Measurements from ENCODE around the gene PCK1. TPM values are rescaled to one million over a fixed set of nuclear protein-coding genes. Genes with fewer than 3 reads are reported as not detected.

The PCK1 gene
- total RNA-seq, 1 donor from 2014 or later: not detected

DNA sequence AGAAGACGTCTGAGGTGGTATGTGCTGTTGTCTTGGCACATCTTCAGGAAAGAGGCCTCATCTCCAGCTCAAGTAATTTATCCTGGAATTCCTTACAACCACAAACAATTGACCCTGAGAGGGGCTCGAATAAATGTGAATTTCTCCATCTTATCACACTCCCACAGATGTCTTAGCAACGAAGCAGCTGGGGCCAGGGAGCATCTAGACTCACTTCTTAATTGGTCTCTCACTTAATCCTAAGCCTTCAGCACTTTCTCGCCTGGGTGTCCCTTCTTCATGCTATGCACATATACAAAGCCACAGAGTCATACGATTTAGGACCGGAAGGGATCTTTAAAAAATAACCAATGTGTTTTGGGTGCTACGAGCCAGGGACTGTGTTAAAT lies 27.1 kb downstream of the PCK1 start:
- intact Hi-C loops (cut with micrococcal nuclease): no loop called here

DNA sequence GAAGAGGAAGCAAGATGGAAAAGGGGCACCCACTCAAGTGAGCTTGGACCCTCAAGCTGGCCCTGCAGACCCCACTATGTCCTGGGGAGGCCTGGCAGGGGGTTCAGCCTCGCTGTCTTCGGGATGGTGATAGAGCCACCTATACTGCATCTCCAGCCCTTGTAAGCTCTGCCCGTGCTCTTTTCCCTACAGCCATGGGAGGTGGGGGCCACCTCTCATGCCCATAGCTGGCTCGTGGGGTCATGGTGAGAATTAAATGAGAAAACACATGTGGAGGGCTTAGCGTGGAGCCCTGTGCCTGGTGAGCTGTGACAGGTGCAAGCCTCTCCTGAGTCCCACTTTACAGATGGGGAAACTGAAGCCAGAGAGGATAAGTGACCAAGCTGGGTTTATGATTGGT lies 27.7 kb downstream of the PCK1 start:
- intact Hi-C loops (cut with micrococcal nuclease): no loop called here

DNA sequence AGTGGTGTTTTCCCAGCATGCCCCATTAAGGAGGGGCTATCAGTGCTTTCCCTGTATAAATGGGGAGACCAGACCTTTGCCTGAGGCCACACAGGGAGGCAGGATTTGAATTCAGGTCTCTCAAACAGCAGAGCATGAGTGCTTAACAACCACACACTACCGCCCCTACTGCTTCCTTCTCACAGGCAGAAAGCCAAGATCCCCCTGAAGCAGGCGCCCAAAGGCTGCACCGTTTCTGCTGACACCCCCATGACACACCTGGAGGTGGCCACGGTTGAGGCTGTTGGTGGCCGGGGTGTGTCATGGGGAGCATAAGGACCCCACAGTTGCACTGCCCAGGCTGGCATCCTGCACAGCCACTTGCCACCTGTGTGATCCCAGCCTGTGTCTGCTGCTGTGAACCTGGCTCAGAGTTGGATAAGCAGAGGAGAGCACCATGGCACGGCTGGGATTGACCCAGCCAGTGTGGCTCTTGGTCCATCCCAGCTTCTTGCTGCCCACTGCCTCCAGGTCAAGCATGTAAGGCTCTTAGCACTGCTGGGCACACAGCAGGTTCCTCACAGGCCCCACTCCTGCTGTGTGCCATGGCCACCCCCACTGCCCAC lies 28.3 kb downstream of the PCK1 start:
- intact Hi-C loops (cut with micrococcal nuclease): no loop called here

DNA sequence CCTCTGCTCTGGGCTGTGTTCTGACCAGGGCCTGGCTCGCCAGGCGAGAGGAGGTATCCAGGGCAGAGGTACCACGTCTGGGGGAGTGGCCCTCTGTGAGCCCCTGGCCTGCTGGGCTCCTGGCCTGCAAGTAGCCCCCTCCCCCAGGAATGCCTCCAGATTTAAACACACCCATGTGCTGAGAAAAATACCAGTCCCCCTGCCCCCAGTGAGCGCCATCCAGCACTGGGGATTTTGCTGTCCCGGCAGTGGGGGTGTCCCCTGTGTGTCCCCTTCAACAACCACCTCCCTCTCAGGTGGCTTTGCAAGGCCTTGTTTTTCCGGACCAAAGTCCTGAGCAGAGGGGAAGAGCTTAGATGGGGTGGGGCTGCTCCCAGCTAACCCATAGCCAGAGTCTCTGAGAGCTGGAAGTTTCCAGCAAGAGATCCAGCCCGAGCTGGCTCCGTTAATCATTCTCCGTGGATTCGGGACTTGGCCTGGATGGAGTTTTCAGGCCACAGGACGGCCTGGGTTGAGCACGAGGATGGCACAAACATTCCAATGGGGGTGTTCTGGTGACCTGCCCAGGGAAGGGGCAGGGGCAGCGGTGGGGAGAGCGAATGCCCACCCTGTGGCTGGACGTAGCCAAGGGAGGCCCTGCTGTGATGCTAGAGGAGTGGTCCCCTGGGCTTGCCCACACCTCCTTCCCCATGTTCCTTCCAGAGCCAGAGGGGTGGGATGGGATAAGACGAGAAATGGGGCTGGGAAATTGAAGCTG lies 29.0 kb downstream of the PCK1 start:
- intact Hi-C loops (cut with micrococcal nuclease): no loop called here

DNA sequence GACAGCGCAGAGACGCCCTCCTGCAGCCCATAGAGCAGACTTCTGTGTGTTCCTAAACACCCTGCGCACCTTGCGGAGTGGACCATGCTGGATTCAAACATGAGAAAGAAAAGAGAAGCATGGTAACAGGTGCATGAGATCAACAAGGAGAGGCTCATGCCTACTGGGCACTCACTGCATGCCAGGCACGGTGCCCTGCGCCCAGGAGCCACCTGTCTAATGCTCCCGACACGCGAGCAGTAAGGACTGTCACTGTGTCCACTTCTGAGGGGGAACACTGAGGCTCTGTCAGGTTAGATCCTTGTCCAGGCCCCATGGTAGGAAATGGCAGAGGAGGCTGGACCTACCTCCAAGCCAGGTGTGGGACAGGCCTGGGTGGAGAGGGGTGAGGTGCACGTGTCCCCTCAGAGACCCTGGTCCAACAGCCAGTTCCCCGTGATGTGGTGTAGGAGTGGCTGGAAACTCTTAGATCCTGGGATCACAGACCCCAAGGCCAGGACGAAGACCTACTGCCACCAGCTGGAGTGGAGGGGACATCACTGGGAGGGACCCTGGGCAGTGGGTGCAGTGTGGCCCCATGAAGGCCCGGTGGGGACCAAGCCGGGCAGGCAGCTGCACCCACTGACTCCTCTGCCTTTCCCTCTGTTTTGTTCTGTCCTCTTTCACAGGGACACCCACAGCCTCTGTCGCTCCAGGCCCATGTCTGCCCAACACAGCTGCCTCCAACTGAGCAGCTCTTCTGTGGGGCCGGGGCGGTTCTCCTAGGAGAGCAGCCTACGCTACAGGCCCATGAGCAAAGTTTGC lies 29.8 kb downstream of the PCK1 start:
- intact Hi-C loops (cut with micrococcal nuclease): no loop called here

DNA sequence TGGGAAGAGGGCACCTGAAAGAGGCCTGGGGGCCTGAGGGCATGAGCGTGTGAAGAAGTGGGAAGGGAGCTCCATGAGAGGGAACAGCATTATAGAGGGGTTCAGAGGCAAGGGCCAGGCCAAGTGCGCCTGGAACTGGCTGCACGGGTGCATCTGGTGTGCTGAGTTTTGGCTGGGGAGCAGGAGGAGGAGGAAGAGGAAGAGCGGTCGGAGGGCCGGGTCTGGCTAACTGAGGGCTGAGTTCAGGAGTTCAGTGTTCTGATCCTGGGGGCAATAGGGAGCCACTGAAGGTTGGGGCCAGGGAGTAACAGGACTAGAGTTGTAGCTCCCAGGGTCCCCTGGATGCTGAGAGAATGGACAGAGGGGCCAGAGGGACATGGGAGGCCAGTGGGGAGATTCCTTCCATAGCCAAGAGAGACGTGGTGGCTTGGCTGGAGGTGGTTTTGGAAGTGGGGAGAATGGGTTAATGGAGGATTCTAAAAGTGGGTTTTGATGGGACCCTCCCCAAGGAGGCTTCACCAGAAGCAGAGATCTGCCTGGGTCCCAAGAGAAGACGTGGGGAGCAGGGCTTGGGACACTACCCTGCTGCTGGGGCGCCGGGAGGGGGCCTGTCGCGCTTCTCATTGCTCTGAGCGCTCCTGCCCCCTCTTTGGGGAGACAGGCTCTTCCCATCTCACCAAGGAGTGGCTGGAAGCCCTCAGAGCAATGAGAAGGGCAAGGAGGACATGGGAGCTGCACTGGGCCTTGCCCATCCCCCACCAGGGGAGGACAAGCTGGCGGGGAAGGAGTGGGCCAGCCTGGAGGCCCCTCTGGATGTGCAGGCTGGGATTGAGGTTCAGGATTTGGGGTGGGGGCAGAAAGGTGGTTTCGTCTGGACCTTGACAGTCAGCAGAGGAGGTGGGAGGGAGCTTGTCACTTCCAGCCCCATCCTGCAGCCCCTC lies 30.6 kb downstream of the PCK1 start:
- intact Hi-C loops (cut with micrococcal nuclease): no loop called here

DNA sequence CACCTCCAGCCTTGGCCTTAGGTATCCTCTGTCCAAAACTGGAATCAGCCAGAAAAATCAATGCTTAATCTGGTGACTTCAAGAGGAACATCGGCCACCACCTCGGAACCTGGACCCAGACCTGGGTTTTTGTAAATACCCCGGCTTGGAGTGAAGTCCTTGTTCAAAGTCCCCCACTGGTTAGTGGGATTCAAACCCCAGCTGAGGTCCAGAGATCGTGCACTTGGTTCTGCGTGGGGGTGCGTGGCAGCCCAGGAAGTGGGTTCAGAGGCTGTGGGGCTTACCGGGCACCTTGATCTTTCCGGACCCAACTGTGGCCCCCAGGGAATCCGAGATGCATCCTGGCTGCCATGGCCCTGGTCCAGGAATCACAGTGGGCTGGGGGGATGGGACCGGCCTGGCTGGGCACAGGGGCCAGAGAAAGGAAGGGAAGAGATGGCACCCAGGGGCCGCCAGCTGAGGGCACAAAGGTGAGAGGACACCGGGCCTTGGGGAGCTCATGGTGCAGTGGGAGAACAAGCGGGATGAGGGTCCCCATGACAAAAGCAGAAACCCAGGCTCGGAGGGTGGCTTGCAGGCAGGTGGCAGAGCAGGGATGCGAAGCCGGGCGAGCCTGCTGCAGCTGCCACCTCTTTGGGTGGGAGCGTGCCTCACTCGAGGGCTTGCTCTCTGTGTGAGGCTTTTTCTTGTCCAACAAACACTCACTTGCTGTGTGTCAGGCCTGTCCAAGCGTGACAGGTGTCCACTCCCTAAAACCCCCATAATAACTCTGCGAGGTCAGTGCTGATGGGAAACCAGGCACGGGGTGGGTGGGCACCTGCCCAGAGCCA lies 31.6 kb downstream of the PCK1 start:
- intact Hi-C loops (cut with micrococcal nuclease): no loop called here

DNA sequence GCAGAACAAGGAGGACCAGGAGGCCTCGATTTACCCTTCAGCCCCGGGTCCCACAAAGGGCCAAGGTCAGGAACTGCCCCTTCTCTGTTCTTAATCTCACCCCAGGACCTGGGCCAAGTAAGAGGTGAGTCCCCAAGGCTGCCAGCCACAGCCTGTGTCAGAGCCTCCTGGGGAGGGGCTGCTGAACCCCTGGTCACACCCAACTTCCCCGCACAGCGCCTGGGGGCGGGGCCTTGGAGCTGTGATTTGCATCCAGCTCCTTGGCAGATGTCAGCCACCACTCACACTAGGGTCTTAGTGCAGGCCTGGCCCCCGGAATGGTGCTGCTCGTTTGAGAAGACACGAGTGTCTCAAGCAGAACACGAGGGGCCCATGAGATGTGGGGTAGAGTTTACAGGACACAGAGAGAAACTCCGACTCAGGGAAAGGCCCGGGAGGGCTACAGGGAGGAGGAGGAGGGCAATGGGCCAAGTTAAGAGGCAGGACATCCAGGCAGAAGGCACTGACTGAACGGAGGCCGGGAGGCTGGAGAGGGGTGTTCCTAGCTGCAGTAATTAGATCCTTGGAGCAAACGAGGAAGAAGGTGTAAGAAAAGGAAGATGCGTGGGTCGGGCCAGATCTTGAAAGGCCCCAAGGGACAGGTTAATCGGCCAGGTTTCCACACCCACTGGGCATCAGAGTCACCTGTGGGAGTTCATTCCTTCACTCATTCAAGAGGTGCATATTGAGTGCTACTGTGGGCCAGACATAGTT lies 32.4 kb downstream of the PCK1 start:
- intact Hi-C loops (cut with micrococcal nuclease): no loop called here

DNA sequence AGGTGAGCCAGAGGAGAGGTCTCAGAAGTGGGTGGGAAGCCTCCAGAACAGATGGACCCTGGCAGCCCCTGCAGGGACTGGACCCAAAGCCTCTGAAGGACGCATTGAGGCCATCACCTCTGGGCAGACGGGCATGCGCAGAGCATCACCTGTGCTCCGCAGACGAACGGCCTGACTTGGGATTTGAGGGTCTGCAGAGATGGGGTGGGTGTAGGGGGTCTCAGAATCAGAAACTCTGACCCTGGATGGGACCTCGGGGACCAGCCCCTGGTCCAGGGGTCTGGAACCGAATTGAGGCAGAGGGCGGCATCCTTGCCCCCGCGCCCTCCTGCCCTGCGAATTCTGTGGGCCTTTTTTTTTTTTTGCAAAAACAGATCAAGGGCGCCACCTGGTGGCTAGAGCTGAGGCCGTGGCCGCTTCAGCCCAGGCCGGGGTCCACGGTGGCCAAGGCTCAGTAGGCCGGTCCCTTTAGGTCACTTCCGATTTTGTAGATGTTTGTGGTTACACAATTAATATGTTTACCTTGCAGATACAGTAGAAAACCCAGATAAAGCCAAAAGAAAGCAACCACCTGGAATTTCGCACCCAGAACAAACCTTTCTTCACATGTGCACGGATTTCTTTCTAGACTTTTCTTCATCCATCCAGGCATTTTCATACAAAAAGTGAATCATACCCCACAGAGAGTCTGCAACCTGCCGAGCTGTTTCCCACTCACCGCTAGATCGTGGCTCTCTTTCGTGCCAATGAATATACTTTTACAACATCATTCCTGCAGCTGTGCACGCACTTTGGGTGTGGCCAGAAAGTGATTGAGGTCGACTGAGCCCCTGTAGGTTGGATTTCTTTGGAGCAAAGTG lies 33.4 kb downstream of the PCK1 start:
- intact Hi-C loops (cut with micrococcal nuclease): loop anchor here (1.0 to 2.0 kb wide), 3 partner anchors 80 to 502 kb away; no protein-coding TSS in a partner anchor

DNA sequence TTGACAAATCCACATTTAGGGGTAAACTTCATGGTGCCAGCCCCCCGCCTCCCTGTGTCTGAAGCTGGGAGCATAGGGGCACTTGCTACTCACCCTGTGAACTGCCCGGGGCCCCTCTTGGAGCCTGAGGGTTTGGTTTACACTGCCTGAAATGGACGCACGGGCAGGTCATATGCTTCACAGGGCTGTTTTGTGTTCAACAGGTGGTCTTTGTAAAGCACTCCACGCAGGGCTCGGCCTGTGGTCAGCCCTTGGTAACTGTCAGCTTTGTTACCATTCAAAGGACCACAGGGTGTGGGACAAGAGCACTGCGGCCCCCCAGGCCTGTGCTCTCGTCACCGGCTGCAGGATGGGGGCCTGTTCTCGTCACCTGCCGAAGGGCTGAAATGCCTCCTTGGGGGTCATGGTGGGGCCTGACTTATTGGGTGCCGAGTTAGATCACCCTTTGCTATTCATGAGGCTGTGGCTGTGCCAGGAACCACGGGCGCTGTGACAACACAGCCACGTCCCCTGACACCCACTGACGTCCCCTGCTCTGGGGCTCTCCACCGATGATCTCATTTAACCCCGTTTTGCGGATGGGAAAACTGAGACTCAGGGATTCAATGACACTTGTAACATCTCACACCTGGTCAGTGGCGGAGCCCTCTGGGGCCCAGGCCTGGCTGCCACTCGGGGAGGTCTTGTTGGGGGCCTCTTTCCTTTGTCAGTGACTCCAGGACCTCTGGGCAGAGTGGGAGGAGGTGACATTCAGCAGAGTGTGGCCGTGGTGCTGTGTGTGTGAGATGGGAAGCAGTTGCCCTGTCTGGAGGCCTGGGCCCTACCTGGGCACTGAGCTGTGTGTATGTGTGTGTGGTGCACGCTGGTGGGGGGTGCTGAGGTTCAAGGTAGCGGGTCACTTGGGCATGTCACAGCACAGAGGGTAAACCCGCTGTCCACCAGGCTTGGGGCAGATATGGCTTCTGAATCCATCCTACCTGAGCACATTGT lies 34.4 kb downstream of the PCK1 start:
- intact Hi-C loops (cut with micrococcal nuclease): loop anchor here (2.0 to 5.0 kb wide), 5 partner anchors 23 to 503 kb away; no protein-coding TSS in a partner anchor

DNA sequence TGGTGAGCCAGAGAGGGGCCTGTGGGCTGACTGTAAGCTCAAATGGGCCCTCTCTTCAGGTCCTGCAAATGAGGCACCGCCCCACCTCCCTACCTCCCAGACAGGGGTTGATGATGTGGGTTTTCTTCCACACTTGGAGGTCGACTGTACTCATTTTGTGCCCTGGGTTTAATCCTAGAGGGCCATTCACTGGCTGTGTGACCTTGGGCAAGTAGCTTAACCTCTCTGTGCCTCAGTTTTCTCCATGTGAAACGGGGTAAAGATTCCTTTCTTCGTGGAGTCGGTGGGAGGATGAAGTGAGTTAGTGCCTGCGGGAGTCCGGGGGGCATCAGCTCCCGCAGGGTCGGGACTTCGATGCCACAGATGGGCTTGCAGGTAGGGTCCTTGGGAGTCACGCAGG lies 35.4 kb downstream of the PCK1 start:
- intact Hi-C loops (cut with micrococcal nuclease): loop anchor here (2.0 to 5.0 kb wide), 3 partner anchors 22 to 491 kb away; no protein-coding TSS in a partner anchor

DNA sequence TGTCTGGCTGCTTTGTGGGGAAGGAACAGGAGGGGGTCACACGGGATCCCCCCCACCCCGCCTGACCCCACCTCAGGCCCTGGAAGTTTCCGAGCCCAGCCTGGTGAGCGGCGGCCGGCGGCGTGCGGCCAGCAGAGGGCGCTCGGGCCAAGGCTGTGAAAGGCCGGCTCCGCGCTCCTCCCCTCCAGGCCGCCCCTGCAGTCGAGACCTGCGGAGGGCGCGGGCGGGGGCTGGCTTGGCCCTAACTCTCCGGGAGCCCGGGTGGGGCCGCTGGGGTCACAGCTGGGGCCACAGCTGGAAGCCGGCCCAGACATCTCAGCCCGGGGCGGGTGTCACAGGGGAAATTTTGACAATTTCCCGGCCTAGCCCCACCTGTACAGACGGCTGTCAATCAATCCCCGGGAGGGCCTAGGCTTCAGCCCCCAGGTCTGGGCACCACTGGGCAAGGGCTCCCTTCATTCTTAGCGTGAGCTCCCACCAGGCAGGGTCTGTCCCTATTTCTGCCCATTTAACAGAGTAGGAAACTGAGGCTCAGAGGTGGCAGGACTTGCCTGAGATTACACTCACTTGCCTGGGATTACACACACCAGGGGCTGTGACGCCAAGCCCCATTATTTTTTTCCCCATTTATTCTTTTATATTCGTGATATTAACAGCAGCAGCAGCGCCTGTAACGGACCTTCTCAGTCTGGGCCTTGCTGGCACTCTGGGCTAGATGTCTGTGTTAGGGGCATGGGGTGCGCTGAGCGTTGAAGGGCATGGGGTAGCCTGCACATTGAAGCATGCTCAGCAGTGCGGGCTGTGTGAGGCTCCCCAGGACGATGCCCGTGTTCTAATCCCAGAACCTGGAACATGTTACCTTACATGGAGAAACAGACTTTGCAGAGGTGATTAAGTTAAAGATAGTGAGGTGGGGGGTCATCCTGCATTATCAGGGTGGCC lies 36.4 kb downstream of the PCK1 start:
- intact Hi-C loops (cut with micrococcal nuclease): loop anchor here (1.0 to 5.0 kb wide), 4 partner anchors 22 to 582 kb away; no protein-coding TSS in a partner anchor

DNA sequence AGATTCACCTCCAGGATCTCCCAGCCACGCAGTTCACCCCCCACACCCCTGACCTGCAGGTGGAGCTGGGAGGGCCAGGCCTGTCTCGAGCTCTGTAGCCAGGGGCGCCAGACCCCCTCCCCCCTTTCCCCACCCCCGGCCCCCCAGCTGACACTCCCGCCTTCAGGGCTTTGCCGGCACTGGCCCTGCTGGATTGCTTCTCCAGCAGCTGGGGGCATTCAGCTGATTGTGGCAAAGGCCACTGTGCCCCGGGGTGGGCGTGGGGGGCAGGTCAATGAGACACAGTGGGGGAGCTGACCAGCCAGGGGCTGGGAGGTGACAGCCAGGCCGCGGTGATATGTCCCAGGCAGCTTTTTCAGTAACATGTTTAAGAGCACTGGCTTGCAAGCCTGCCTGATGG lies 37.1 kb downstream of the PCK1 start:
- intact Hi-C loops (cut with micrococcal nuclease): loop anchor here (2.0 to 5.0 kb wide), 2 partner anchors 489 to 611 kb away; no protein-coding TSS in a partner anchor

DNA sequence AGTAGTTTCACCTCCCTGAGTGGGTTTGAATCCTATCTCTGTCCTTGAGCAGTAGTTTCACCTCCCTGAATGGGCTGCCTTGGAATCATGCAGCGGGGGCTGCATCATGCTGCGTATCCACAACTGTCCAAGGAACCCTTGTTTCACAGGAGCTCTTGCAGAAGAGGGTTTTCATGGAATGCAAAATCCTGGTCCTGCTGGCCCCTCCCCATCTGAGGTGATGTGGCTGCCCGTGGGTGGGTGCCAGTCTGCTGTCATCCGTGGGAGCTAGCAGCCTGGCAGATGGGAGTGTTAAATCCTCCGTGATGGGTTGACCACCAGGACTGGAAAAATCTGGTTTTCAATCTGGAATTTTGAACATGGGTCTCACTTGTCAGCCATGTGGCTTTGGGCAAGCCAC lies 37.6 kb downstream of the PCK1 start:
- intact Hi-C loops (cut with micrococcal nuclease): loop anchor here (2.0 to 5.0 kb wide), 2 partner anchors 489 to 610 kb away; no protein-coding TSS in a partner anchor

DNA sequence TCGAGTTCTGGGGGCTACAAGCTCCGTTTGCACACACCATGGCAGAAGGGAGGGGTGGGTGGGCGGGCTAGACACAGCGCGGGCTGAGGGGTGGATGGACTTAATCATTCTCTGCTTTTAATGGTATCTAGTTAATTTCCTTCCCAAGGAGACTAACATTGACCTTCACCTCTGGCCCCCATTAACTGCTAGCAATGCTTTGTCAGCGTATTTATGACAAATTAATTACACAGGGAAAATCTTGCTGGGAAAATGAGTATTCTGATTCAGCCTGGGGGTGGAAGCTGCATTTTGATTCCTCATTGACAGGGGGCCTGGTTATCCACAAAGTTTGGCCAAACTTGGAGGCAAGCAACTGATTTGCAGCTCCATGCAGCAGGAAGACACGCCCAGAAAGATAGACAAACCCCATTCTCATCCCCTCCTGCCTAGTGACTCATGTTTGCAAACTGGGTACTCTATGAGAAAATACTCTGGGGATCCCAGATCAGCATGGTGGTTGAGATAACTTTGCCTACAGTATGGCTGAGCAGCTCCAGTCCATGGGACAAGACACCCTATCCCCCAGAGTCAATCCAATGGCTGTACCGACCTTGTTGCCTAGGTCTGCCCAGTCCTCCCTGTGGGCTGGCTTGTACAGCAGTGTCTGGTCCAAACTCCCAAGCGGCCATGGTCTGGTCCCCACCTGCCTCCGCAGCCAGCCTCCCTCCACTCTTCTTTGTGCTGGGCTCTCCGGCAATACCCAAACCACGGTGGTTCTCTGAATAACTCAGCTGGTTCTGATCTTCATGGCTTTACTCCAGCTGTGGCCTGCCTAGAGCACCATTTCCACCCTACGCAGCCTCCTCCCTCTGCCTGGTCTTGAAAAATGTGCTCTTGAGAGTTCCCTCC lies 39.7 kb downstream of the PCK1 start:
- intact Hi-C loops (cut with micrococcal nuclease): no loop called here
